OCI-LY7 (cell line): ENCODE data around the gene TMEM140.

Experiments
- EZH2phosphoT487 ChIP-seq: fragments of 200-600 bp; sonication (generic); IDR thresholded peaks from 2 replicates; pipeline ENCODE4 v1.6.1; 2018; ENCODE audit warnings: low read depth, borderline replicate concordance, mild to moderate bottlenecking, mixed run types, antibody characterized with exemption, low read length, moderate library complexity, mixed read lengths
- TF ChIP-seq, protein P1 (sequence below): fragments of 200-600 bp; sonication (generic); conservative IDR thresholded peaks from 2 replicates; pipeline ENCODE4 v1.5.1; 2014; ENCODE audit warnings: mild to moderate bottlenecking, antibody characterized with exemption, low read length, moderate library complexity, mixed read lengths

DNA sequence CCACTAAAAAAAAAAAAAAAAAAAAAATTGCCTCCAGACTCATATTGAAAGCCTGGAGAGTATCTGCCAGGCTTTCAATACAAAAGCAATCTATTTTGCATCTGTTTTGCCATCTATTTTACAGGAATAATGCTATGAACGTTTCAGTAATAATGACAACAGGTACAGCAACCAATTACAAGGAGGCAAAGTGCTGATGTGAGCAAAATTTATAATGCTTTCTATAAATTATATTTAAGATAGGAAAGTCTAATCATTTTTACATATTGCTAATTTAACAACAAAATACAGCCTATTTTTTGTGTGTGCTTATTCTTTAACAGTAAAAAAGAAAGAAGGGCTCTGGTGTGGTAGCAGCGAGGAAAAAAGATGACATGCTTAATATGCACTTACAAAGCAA is 53.5 kb downstream of the TMEM140 start:
- TF ChIP-seq, protein P1, sequence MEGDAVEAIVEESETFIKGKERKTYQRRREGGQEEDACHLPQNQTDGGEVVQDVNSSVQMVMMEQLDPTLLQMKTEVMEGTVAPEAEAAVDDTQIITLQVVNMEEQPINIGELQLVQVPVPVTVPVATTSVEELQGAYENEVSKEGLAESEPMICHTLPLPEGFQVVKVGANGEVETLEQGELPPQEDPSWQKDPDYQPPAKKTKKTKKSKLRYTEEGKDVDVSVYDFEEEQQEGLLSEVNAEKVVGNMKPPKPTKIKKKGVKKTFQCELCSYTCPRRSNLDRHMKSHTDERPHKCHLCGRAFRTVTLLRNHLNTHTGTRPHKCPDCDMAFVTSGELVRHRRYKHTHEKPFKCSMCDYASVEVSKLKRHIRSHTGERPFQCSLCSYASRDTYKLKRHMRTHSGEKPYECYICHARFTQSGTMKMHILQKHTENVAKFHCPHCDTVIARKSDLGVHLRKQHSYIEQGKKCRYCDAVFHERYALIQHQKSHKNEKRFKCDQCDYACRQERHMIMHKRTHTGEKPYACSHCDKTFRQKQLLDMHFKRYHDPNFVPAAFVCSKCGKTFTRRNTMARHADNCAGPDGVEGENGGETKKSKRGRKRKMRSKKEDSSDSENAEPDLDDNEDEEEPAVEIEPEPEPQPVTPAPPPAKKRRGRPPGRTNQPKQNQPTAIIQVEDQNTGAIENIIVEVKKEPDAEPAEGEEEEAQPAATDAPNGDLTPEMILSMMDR: no peak
- no peak for TF ChIP-seq EZH2phosphoT487
